ENCODE data around the gene PRELID1.

DNA sequence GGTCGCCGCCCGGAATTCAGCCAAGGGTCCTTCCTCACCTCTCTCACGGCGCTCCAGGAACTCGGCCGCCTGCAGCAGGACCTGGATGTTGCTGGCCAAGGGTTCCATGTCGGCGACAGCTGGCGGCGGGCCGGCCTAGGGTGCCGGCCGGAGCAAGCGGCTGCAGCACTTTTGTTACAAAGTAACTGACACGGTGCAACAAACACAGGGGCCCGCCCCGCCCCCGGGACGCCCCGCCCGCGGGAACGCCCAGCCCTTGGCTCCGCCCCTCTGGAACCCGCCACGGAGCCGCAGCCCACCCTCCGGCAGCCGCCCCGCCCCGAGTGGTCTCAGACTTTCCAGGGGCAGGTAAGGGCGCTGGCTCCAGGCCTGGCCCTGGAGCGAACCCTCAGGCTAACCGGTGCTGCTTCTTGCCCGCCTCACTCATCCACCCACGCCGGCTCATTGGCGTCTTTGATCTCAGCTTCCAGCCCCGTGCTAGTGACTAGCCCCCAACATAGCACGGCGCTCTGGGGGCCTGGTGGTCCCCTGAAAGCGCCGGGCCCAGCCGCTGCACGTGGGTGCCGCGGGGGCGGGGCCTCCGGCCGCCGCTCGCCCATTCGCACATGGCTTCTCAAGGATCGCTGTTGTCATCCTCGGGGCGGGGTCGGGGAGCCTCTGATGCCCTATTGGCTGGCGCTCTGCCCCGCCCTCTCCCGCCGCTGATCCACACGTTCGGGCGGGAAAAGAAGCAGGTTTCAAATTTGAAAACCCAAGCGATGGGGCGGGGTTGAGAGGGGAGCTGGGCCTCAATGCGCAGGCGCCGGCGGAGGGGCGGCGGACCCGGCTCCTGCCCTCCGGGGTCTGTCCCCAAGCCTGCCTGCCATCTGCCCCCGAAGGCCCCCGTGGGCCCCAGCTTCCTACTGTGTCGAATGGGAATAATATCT lies 8.4 kb downstream of the PRELID1 start, which contains the start of gene MXD3:
- TF ChIP-seq POLR2A (IDR thresholded peaks at IDR 0.05; ENCODE audit: low read length) (peak; percentile 25), GATA1 (IDR thresholded peaks at IDR 0.05; ENCODE audit: low read depth, low read length) (no peak)
